Measurements from ENCODE around the gene TRAF2.

The TRAF2 gene

GRCh38 chr9:136847088-136847825 is 39.1 kb upstream of the TRAF2 start:
- peak; percentile 87 for DNase-seq (ENCODE audit: low spot score)

- DNase-seq (ENCODE audit: low spot score): peak; percentile 89
These were observed 38.4 kb upstream of the TRAF2 start for GRCh38 chr9:136847826-136848392.

- peak; percentile 81 for DNase-seq (ENCODE audit: low spot score)
These were observed 37.8 kb upstream of the TRAF2 start for GRCh38 chr9:136848393-136849037.

- peak; percentile 99 for DNase-seq (ENCODE audit: low spot score)
These were observed 37.0 kb upstream of the TRAF2 start, which contains the start of gene PHPT1 for GRCh38 chr9:136849038-136849959. Gene PHPT1 (plus strand): TSS chr9:136849409. CDS start chr9:136849431, 22 bp downstream.

- DNase-seq (ENCODE audit: low spot score): no peak
These were observed 36.1 kb upstream of the TRAF2 start for GRCh38 chr9:136849960-136850865.

GRCh38 chr9:136850866-136851775 is 35.2 kb upstream of the TRAF2 start:
- DNase-seq (ENCODE audit: low spot score): no peak

- DNase-seq (ENCODE audit: low spot score): no peak
These were observed 34.2 kb upstream of the TRAF2 start, which contains the start of gene MAMDC4 for GRCh38 chr9:136851941-136852663. Gene MAMDC4 (plus strand): TSS chr9:136852346. CDS start chr9:136852417, 71 bp downstream.

GRCh38 chr9:136852664-136853595 is 33.4 kb upstream of the TRAF2 start:
- DNase-seq (ENCODE audit: low spot score): no peak

GRCh38 chr9:136853596-136854112 is 32.7 kb upstream of the TRAF2 start:
- no peak for DNase-seq (ENCODE audit: low spot score)

GRCh38 chr9:136854113-136854841 is 32.0 kb upstream of the TRAF2 start:
- DNase-seq (ENCODE audit: low spot score): no peak

- peak; percentile 47 for DNase-seq (ENCODE audit: low spot score)
These were observed 31.4 kb upstream of the TRAF2 start for GRCh38 chr9:136854842-136855460.

GRCh38 chr9:136855461-136856078 is 30.7 kb upstream of the TRAF2 start:
- peak; percentile 44 for DNase-seq (ENCODE audit: low spot score)

- no peak for DNase-seq (ENCODE audit: low spot score)
These were observed 30.2 kb upstream of the TRAF2 start for GRCh38 chr9:136856079-136856476.

- DNase-seq (ENCODE audit: low spot score): peak; percentile 43
These were observed 29.7 kb upstream of the TRAF2 start for GRCh38 chr9:136856541-136857141.

GRCh38 chr9:136857166-136857565 is 29.1 kb upstream of the TRAF2 start:
- no peak for DNase-seq (ENCODE audit: low spot score)
